Globus pallidus (tissue), 1 donor: ENCODE results near the gene PGAM2.
A peak's percentile ranks its signal among the peaks of the same experiment; 100 is the strongest.
"Not testable (repeated sequence)": the region's sequence is repeated elsewhere in the genome, so short reads cannot be mapped to it uniquely, and the experiment has no call there.

Experiments used
- DNase-seq: peaks from one replicate; pipeline ENCODE4 v3.0.0-alpha.2; 2015; ENCODE audit warnings: low spot score

PGAM2 gene

GRCh38 chr7:44022796-44023467 is 42.4 kb downstream of the PGAM2 start:
- not testable (repeated sequence) for DNase-seq

- not testable (repeated sequence) for DNase-seq
Observed at GRCh38 chr7:44022069-44022468, 43.3 kb downstream of the PGAM2 start.

GRCh38 chr7:44019825-44020224 is 45.5 kb downstream of the PGAM2 start:
- not testable (repeated sequence) for DNase-seq

GRCh38 chr7:44018857-44019807 is 46.2 kb downstream of the PGAM2 start:
- DNase-seq: peak; percentile 97

GRCh38 chr7:44015090-44015489 is 50.3 kb downstream of the PGAM2 start:
- DNase-seq: peak; percentile 24
